Measurements from ENCODE around the gene ALAS2.
"Not testable (repeated sequence)": the region's sequence is repeated elsewhere in the genome, so short reads cannot be mapped to it uniquely, and the experiment has no call there.

The ALAS2 gene, protein sequence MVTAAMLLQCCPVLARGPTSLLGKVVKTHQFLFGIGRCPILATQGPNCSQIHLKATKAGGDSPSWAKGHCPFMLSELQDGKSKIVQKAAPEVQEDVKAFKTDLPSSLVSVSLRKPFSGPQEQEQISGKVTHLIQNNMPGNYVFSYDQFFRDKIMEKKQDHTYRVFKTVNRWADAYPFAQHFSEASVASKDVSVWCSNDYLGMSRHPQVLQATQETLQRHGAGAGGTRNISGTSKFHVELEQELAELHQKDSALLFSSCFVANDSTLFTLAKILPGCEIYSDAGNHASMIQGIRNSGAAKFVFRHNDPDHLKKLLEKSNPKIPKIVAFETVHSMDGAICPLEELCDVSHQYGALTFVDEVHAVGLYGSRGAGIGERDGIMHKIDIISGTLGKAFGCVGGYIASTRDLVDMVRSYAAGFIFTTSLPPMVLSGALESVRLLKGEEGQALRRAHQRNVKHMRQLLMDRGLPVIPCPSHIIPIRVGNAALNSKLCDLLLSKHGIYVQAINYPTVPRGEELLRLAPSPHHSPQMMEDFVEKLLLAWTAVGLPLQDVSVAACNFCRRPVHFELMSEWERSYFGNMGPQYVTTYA

DNA sequence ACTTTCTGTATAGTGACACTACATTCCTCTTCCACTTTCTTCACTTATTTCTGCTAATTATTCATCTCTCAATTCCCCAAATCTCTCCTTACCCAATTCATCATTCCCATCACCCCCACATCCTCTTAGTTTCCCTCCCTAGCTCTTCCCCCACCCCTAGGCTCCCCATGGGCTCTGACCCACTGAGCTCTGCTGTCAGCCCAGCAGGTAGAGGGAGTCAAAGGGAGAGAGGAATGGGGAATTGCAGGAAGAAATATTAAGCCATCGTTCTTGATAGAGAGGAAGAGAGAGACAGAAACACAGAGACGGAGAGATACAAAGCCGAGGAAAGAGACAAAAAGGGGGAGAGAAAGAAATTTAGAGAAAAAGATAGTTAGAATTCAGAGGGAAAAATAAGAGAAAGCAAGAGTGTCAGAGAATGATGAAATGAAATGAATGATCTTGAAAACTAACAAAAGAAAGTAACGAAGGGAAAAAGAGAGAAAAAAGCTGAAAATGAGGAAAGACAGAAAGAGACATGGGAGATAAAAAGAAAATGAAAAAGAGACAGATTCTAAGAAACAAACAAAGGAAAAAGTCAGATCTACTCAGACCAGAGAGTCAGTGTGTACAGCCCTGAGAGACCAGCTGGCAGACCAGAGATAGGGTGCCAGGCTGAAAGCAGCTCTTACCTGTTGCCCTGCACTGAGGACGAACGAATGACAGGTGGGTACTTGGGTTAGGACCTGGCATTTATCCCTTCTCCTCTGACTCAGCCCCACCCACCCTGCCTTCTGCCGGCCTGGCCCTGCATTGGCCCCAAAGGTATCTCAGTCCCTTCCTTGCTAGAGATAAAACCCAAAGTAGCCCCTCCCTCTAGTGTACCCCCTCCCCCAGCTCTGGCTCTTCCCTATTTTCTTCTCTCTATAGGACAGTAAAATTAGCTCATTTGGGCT is at the start of gene ALAS2:
TSS of gene ALAS2 (minus strand) at position 707 of the 935 bp plus-strand sequence. CDS start 4,977 bp downstream, outside the sequence.
- no peak for DNase-seq

DNA sequence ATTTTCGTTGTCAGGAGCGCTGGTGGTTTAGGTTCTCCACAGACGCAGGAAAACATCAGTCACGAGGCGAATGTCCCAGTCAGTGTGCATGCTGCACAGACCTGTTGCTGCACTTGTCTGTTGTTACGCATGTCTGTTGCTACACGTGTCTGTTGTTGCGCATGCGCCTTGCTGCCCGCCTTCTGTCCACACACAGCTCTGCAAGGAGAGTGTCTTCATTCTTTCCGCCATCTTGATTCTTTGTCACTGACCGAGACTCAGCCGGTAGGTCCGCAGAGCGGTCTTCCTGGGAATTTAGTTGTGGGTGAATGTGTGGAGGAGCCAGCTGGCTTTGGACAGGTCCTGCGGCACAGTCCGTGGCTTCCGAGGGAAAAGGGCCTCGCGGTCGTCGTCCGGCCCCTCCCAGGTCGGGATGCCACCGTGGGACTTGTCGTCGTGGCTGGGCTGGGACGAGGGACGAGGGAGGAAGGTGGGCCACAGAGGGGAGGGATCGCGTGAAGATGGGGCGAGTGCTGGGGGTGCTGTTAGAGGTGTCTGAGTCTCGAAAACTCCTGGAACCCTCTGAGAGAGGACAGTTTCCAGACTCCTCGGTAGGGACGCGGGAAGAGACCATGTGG is 44.2 kb upstream of the ALAS2 start, which contains the start of gene PAGE2B:
TSS of gene PAGE2B (plus strand) at position 180 of the 617 bp plus-strand sequence. CDS start 1,012 bp downstream, outside the sequence.
- no peak for DNase-seq

DNA sequence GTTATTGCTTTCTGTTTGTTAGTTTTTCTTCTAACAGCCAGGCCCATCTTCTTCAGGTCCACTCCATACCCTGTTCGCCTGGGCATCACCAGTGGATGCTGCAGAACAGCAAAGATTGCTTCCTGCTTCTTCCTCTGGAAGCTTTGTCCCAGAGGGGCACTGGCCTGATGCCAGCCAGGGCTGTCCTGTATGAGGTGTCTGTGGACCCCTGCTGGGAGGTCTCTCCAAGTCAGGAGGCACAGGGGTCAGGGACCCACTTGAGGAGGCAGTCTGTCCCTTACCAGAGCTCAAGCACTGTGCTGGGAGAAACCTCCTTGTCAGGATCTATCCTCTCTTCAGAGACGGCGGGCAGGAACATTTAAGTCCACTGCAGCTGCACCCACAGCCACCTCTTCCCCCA is 41.5 kb upstream of the ALAS2 start:
- no peak for DNase-seq

DNA sequence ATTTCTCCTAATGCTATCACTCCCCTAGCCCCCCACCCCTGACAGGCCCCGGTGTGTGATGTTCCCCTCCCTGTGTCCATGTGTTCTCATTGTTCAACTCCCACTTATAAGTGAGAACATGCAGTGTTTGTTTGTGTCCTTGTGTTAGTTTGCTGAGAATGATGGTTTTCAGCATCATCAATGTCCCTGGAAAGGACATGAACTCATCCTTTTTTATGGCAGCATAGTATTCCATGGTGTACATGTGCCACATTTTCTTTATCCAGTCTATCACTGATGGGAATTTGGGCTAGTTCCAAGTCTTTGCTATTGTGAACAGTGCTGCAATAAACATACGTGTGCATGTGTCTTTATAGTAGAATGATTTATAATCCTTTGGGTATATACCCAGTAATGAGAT is 36.4 kb upstream of the ALAS2 start:
- DNase-seq = not testable (repeated sequence)

DNA sequence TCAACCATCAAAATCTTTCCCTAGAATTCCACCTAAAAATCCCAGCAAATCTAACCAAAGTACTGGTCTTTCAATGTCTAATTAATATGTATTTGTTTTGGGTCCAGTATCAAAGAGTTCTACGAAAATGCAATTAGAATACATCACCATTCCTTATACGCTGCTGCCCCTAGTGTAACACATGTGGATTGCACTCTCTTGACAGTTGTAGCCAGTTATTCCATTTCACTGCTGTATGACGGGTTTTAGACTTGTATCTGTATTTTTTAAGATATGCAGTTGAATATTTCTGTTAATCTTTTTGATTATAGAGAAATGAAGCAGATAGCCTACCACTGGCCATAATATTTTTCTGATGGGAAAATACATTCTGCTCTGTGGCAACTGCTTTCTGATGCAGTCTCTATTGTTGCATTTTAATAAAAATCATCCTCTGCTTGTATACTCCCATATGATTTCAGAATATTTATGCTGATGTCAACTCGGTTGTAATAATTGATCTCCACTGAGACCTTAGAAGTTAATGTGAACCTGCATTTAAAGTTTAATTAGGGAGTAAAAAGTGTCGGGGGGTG is 27.0 kb upstream of the ALAS2 start:
- DNase-seq = peak in 1 of 2 experiments; percentile 11

DNA sequence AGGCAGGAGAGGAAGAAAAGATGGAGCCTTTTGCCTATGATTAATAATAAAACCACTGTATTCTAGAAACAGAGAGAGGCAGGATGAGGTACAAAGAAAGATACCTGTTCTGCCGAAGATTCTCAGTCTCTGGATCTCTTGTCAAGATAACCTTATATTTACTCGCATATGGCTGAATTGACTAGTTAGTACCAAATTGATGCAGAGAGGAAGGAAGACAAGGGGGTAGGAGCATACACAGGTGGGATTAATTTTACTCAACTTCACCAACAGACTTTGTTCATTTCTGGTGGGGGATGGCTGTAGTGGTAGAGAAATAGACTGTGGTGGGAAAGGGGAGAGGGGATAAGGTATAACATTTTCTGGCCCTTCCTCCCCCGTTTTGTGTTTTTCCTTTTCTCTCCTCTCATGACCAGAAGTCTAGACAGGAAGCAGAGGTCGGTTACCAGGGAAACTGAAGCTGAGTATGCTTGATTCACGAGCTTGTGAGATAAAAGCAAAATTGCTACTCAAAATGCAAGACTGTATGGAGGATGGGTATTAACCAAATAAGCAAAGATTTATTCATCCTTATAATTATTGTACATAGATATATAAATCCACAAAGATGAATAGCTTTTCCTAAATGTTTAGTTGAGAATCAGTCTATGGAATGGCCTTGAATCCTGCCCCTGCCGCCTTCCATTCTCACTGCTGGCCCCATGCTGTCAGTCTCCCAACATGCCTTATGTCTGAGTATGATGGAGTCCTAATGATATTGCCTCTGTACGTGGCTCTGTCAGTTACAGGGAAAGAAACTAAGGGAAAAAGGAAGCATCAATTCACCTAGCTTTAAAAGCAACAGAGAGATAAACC is 26.3 kb upstream of the ALAS2 start:
- DNase-seq = peak in 1 of 2 experiments; percentile 11

DNA sequence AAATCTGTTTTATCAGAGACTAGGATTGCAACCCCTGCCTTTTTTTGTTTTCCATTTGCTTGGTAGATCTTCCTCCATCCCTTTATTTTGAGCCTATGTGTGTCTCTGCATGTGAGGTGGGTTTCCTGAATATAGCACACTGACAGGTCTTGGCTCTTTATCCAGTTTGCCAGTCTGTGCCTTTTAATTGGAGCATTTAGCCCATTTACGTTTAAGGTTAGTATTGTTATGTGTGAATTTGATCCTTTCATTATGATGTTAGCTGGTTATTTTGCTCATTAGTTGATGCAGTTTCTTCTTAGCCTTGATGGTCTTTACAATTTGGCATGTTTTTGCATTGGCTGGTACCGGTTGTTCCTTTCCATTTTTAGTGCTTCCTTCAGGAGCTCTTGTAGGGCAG is 19.8 kb upstream of the ALAS2 start:
- DNase-seq = not testable (repeated sequence)

DNA sequence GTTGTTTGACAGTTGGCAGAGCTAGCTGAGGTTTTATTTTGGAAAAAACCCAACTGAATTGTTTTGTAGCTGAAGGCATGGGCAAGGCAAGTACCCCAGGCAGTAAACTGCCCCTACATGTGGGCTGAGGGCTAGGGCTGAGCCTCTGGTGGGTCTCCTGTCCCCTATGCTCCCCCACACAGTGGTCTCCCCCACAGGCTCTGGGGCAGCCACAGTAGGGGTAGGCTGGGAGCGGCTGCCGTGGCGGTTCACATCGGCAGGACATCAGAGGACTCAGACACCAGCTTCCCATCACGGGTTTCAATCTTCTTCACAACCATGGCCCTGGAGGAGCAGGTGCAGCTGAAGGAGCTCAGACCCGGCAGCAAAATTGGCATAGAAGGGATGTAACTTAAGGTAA is 10.7 kb upstream of the ALAS2 start:
- DNase-seq = no peak

DNA sequence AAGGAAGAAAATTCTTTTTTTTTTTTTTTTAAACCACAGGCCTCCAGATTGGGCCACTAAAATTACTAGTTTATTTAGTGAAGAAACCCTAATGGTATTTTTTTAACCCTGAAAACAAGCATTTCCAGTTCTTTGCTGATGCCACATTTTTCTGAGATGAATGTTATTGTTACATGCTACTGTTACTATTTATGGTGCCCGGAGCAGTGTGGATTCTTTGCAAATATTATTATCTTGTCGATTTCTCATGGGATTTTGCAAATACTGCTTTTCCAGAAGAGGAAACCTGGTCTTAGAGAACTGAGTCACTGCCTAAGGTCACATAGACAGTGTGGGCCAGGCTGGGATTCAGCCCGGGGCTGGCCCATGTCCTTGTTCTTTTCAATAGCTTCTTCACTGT is 8.7 kb upstream of the ALAS2 start:
- DNase-seq = no peak

DNA sequence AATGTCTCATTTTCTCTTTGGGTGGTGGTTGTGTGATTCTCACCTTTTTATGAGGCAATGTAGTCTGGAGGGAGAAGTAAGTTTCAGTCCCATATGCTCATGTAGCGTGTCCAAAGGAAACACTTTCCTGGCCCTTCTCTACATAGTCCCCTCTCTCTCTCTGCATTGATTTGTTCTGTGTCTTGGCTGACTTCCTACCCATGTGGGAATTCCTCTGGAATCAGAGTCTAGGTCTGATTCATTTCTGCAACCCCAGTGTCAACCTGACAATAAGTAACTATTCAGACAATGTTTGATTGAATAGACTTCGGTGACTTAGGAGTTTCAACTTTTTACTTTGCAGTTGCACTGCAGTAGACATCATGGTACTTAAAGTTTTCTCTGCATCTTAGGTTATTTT is 2.7 kb upstream of the ALAS2 start:
- no peak for DNase-seq

DNA sequence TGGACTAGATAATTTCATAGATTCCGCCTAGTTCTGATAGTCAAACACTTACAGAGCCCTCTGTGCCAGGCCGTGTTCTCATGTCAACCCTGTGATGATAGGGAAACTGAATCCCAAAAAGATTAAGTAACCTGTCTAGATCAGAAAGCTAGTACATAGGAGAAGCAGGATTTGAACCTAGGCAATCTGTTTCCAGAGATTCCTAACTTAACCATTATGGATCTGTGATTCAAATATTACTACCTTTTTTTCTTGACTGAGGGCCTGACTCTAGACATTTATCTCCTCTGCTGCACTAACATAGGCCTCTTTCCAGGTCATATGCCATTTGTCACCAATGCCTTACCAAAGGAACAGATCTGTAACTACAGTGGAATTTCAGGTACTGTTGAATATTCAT is 1.5 kb downstream of the ALAS2 start:
- no peak for DNase-seq

DNA sequence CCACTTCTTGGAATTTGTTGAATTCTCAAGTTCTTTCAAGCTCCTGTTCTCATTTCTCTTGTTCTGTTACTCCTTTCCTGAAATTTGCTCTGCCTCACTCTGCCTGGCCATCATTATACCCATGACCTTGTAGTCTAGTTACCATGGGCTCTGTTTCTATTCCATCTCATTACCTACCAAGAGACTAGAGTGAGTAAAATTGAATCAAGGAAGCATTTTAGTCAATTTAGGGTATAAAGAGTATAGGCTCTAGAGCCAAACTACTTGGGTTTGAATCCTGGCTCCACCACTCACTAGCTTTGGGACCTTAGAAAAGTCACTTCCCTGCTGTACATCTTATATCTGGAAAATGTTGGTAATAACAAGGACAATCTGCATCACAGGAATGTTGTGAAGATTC is 2.2 kb downstream of the ALAS2 start:
- DNase-seq = no peak

DNA sequence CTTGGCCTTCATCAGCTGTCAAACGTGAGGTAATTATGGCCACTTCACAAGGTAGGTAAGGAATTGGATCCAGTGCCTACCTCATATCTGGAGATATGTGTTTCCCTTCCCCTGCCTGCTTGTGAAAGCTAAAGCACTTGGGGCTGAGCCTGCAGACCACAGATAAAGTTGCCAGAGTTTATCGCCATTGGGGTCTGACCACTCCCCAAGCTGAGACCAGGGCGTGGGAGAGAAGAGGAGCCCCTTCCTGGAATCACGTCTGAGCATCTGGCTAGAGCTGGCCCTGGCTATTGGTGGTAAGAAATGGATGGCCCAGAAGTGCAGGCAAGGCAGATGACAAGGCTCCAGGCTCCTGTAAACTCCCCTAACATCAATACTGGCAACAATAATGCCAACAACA is 2.7 kb downstream of the ALAS2 start:
- DNase-seq = no peak

DNA sequence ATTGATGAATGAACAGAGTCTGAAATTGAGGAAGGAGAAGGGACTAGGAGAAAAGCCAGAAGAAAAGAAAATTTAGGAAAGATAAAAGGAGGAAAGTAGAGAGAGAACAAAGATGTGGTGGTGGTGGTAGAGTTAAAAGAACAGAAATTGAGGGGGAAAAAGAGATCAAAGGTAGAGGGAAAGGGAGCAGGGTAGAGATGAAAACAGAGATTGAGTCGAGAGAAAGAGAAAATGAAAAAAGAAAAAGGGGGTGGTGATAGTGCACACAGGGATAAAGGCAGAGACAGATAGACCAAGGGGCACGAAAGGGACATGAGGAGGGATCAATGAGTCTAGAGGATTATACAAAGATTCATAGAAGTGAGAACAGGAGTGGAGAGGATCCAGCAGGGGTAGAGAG is 3.9 kb downstream of the ALAS2 start:
- no peak for DNase-seq

DNA sequence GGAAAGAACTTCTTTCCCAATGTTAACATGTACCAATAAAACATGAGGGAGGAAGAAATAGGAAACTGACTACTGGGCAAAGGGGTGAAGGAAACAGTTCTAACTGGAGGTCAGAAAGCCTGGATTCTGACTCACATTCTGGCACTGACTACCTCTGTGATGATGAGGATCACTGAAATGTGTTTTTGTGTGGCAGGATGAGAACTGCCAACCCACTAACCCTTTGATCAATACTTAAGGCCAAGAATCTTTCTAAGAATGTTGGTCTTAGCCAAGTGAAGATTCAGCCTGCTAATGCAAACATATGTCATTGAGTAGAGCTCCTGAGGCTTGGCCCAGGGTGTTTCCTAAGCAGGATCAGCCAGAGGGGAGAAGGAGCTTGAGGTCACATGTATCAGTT is 4.6 kb downstream of the ALAS2 start:
- DNase-seq = no peak

DNA sequence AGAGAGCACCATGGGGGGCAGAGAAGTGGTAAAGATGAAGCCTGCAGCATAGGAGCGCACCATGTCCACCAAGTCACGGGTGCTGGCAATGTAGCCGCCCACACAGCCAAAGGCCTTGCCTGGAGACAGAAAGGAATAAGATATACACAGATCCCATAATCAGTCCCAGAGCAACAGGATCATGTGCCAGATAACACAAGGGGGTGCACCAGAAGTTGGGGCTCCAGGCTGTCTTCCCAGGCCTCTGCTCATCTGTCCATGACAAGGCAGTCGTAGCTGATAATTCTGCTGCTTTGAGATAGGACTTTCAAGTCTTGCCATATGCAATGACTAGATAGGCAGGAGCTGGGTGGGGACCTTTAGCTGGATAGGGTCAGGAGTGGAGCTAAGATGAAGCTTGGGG is 15.9 kb downstream of the ALAS2 start:
- DNase-seq = no peak

DNA sequence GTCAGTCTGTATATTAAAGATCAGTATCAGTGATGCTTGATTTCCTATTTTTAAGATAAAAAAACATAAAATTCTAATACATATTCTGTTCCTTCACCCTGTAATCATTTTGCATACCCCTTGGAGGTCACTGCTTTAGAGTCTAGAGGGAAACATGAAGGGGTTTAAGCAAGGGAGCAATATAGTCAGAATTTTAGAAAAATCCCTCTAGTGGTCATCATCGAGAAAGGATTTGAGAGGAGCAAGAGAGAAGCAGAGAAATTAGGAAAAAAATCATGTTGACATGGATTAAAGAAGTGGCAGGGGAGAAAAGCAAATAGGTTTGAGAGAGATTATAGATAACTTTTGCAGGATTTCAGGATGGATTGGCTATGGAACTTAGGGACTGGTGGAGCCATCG is 19.5 kb downstream of the ALAS2 start:
- DNase-seq = no peak

DNA sequence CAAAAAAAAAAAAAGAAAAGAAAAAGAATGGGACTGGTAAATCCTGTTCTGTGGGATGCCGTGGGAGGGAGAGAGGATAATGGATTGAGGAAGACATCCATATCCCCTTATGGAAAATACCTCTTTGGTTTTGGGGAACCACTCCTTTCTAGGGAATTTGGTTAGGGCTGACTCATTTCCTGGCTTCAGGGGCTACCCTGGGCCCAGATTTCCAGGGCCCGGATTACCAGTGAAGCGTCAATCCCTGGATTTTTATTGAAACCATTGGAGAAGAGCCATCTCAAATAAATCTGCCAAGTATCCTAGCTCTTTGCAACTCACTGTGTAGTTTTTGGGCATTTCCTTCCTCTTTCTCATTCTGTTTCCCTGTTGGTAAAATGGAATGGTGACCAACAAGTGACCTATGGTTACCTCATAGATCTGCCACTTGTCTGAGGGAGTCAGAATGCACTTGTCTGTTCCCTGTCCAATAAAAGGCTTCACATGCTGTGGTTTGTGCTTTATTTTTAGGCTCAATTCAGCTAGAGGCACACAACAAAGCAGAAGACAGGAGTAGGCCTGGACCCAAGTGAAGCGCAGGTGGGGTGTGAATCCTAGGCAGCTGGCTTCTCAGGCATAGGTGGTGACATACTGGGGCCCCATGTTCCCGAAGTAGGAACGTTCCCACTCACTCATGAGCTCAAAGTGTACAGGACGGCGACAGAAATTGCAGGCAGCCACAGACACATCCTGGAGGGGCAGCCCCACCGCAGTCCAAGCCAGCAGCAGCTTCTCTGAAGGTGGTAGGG is 22.0 kb downstream of the ALAS2 start:
- DNase-seq = no peak

DNA sequence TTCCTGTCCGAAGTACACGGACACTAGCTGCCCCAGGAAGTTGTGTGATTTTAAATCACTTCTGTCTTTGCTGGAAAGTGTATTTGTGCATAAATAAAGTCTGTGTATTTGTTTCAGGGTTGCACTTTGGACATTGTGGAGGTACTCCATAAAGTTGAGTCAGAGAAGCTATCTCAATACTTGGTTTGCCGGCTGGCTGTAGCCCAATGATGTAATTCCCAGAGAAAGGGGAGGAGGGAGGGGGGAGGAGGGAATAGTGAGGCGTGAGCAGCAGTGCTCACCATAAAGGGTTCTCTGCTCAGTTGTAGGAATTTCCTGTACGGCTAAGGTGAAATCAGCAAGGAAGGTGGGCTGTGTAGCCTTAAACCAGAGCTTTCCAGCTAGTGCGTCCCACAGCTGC is 23.1 kb downstream of the ALAS2 start:
- no peak for DNase-seq

DNA sequence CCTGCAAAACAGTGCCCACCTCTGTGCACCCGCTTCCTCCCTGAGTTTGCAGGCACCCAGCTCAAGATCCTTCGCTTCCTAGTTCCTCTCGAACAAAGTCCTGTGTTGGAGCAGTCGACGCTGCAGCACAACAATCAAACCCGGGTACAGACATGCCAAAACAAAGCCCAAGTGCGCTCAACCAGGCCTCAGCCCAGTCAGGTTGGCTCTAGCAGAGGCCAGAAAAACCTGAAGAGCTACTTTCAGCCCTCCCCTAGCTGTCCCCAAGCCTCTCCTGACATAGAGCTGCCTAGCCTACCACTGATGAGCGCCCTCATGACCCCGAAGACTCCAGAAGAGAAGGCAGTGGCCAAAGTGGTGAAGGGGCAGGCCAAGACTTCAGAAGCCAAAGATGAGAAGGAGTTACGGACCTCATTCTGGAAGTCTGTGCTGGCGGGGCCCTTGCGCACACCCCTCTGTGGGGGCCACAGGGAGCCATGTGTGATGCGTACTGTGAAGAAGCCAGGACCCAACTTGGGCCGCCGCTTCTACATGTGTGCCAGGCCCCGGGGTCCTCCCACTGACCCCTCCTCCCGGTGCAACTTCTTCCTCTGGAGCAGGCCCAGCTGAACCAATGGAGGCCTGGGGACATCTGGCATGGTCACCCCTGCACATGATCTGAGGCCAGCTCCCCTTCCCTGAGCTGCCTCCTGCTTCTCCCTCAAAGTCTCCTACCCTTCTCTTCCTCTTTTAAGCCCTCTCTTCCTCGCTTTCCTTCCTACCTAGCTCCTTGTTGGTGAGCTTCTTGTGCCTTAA is 23.8 kb downstream of the ALAS2 start:
- no peak for DNase-seq
